ENCODE data around the gene HDDC3. TPM values are rescaled to one million over a fixed set of nuclear protein-coding genes. Genes with fewer than 3 reads are reported as not detected.

The HDDC3 gene
- total RNA-seq, 3 donors from 2014 or later (not counting 1 experiment from before 2014, with no cell fraction given): 11.2 to 14.5 (median 12.1) TPM

GRCh38 chr15:90903733-90904536 lies 28.4 kb downstream of the HDDC3 start:
- Histone ChIP-seq H3K27me3 (ENCODE audit: control insufficient read depth, insufficient read depth, low read length) (no peaks in the 10 kb centered on the region), H3K4me1 (ENCODE audit: control insufficient read depth, insufficient read depth, low read length) (peaks cover 17% of the 10 kb centered on the region), H3K36me3 (ENCODE audit: control insufficient read depth, insufficient read depth, low read length) (peaks cover 36% of the 10 kb centered on the region), H3K4me3 (ENCODE audit: low read length) (peak overlapping the region; percentile 72), H3K27ac (ENCODE audit: low read length) (peak overlapping the region; percentile 82), H3K9me3 (ENCODE audit: control insufficient read depth, insufficient read depth, low read length) (no peaks in the 10 kb centered on the region)
- no peak for DNase-seq
- TF ChIP-seq CTCF (IDR thresholded peaks at IDR 0.05): no peak
- ATAC-seq: no peak
- no peaks in the 10 kb centered on the region for H3K9me3 Mint-ChIP-seq
- peaks cover 22 to 28% of the 10 kb centered on the region in 2 donors for H3K4me1 Mint-ChIP-seq
- intact Hi-C loops (cut with micrococcal nuclease): loop anchor here (1.0 kb wide), 1 partner anchor 25 kb away; no protein-coding TSS in a partner anchor
- WGBS (ENCODE audit: insufficient coverage): 76% methylated on average over 15 of the region's 18 CpGs
- peak overlapping the region; percentile 75 to 92 for H3K27ac Mint-ChIP-seq
- H3K4me3 Mint-ChIP-seq: peak overlapping the region; percentile 88
- no peaks in the 10 kb centered on the region for H3K36me3 Mint-ChIP-seq
- no peaks in the 10 kb centered on the region for H3K27me3 Mint-ChIP-seq (ENCODE audit: low read depth in 2 of 2)

DNA sequence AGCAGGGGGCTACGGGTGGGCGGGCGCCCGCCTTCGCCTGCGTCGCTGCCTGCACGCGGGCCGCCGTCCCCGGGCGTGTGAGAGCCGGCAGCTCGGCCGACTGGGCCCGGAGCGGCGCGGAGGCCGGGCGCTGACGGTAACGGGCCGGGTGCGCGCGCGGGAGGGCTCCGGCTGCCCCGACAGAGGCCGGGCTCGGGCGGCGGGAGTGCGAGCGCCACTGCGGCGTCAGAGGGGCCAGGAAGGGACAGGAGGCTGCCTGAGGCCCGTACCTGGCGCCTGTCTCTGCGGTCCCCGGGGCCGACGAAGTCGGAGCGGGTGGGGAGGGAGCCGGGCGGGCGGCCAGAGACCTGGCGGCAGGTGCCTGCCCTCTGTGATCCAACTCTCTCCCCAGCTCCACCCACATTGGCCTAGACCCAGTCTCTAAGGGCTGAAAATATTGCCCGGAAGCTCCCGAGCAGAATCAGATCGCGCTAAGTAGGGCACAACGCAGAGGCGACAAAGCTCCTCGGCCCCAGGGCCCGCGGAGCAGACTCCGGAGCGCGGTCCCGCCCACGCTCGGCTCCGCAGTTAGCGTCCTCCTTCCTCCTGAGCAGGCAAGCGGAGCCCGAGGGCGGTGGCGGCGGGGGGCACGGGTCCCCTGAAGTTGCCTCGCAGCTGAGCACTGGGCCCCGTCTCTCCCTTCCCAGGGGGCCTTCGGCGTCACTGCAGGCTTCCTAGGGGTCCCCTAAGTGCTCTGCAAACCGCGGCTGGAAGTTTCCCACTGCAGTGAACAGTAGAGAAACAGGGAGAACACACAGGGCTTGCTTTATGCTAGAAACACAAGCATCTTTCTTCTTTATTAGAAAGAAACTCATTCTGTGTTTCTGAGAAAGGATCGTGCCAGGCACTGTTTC lies 29.3 kb downstream of the HDDC3 start, which contains the start of gene MAN2A2:
Gene MAN2A2 (plus strand): TSS at position 463 of the 893 bp plus-strand sequence. CDS start 906 bp downstream, outside the sequence.
- peak within 1 kb of the TSS; percentile 82 for H3K27ac ChIP-seq (ENCODE audit: low read length)
- Mint-ChIP-seq H3K27me3 (ENCODE audit: low read depth in 2 of 2) (no peaks in the 10 kb centered on the region), H3K9me3 (no peaks in the 10 kb centered on the region), H3K27ac (peak within 1 kb of the TSS; percentile 88 to 92), H3K36me3 (no peaks in the 10 kb centered on the region), H3K4me1 (peaks cover 22 to 28% of the 10 kb centered on the region in 2 donors), H3K4me3 (peak within 1 kb of the TSS; percentile 93)
- peaks cover 31% of the 10 kb centered on the region for H3K36me3 ChIP-seq (ENCODE audit: control insufficient read depth, insufficient read depth, low read length)
- no peaks in the 10 kb centered on the region for H3K27me3 ChIP-seq (ENCODE audit: control insufficient read depth, insufficient read depth, low read length)
- peak within 1 kb of the TSS; percentile 75 for H3K4me3 ChIP-seq (ENCODE audit: low read length)
- intact Hi-C loops (cut with micrococcal nuclease): loop anchor here (1.0 kb wide), 2 partner anchors 26 to 29 kb away; partner anchors contain the start of gene HDDC3
- H3K4me1 ChIP-seq (ENCODE audit: control insufficient read depth, insufficient read depth, low read length): peaks cover 17% of the 10 kb centered on the region
- DNase-seq: peak; percentile 49 to 83
- no peaks in the 10 kb centered on the region for H3K9me3 ChIP-seq (ENCODE audit: control insufficient read depth, insufficient read depth, low read length)
- under 1% methylated on average over 81 of the region's 81 CpGs for whole genome bisulfite sequencing (ENCODE audit: insufficient coverage)
- no peak for TF ChIP-seq CTCF (IDR thresholded peaks at IDR 0.05)
- ATAC-seq: peak; percentile 66 to 78 (median 67)

DNA sequence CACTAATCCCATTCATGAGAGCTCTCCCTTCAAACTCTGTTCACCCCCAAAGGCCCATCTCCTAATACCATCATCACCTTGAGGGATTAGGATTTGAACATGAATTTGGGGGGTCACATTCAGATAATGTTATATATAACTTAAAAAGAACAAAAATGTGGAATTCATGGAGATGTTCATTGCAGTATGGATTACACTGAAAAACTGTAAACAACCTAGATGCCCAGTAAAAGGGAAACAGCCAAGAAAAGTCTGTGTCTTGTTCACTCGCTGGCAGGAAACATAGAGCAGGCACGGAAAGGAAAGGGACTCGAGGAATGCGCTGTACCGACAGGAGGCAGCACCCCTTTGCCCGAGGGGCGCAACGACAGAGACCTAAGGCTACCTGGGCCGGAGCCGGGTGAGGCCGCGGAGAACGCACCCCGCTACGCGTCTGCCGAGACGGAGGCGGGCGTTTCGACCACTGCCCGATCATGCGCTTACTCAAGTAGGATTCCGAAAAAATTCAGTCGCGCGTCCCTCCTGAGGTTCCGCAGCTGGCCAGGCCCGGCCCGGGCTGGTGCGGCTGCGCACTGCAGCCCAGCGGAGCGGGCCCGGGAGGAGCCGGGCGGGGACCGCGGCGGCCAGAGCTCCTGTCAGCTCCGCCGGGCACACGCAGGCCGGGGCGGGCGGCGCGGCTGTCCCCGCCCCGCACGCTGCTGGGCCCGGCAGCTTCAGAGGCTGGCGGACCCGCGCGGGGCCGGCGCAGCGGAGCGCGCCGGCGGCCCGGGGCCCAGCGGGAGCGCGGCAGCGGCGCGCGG lies 30.1 kb downstream of the HDDC3 start:
- peak; percentile 72 to 85 (median 81) for ATAC-seq
- Histone ChIP-seq H3K36me3 (ENCODE audit: control insufficient read depth, insufficient read depth, low read length) (peaks cover 22% of the 10 kb centered on the region), H3K9me3 (ENCODE audit: control insufficient read depth, insufficient read depth, low read length) (no peaks in the 10 kb centered on the region), H3K27me3 (ENCODE audit: control insufficient read depth, insufficient read depth, low read length) (no peaks in the 10 kb centered on the region), H3K4me3 (ENCODE audit: low read length) (peak overlapping the region; percentile 75), H3K4me1 (ENCODE audit: control insufficient read depth, insufficient read depth, low read length) (peaks cover 17% of the 10 kb centered on the region), H3K27ac (ENCODE audit: low read length) (peak overlapping the region; percentile 74)
- H3K4me3 Mint-ChIP-seq: peak overlapping the region; percentile 93
- peaks cover 22 to 28% of the 10 kb centered on the region in 2 donors for H3K4me1 Mint-ChIP-seq
- no peaks in the 10 kb centered on the region for H3K27me3 Mint-ChIP-seq (ENCODE audit: low read depth in 2 of 2)
- WGBS (ENCODE audit: insufficient coverage): under 1% methylated on average over 71 of the region's 71 CpGs
- no peaks in the 10 kb centered on the region for H3K36me3 Mint-ChIP-seq
- no peaks in the 10 kb centered on the region for H3K9me3 Mint-ChIP-seq
- intact Hi-C loops (cut with micrococcal nuclease): loop anchor here (1.0 kb wide), 1 partner anchor 30 kb away; the partner anchor contains the start of gene HDDC3
- TF ChIP-seq CTCF (IDR thresholded peaks at IDR 0.05): peak; percentile 71
- peak; percentile 62 to 87 for DNase-seq
- peak overlapping the region; percentile 87 to 88 for H3K27ac Mint-ChIP-seq

All from natural killer cell (primary cell).